ENCODE measurements around the gene DCLK3. TPM values are rescaled to one million over a fixed set of nuclear protein-coding genes. Genes with fewer than 3 reads are reported as not detected.

DCLK3 gene
- total and polyA plus RNA-seq, 2 donors (not counting 1 experiment from before 2014, with no cell fraction given) = not detected

DNA sequence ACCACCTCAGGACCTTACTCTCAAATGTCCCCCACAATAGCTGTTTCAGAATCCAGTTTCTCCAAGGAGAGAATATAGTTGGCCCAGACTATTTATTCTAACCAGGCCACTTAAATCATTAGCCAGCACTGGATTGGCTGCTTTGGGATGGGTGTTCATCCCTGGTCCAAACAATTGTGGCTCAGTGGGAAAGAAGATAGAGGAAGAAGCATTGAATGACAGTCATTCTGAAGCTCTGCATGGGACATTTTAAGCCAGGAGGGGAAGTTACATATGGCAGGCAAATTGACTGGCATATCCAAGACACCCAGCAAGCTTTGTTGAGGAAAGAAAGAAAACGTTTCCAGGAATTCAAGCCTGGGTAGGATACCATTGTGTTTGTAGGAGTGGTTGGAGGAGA lies 5.6 kb upstream of the DCLK3 start:
- H3K4me3 ChIP-seq (replicated peaks in 1 of 4; ENCODE audit: control extremely low read depth in 1 of 4, insufficient read depth in 1 of 4, low read depth in 3 of 4, low read length in 4 of 4) = no peak overlapping the region
- no peaks in the 10 kb centered on the region for H3K4me1 ChIP-seq (ENCODE audit: control insufficient read depth, extremely low read depth, insufficient read depth, low read length)
- H2AFZ ChIP-seq (ENCODE audit: low read length) = no peak overlapping the region
- no peak overlapping the region for H3K9ac ChIP-seq (ENCODE audit: insufficient read depth, low read length)
- H3K79me2 ChIP-seq (ENCODE audit: control insufficient read depth, insufficient read depth, low read length) = no peaks in the 10 kb centered on the region
- H3K27ac ChIP-seq (ENCODE audit: insufficient read depth, low read length) = no peak overlapping the region
- H3K27me3 ChIP-seq (ENCODE audit: control insufficient read depth, insufficient read depth, low read length) = peaks cover 2% of the 10 kb centered on the region
- no peaks in the 10 kb centered on the region for H3K9me3 ChIP-seq (ENCODE audit: control insufficient read depth, insufficient read depth, low read depth, low read length)
- no peaks in the 10 kb centered on the region for H3K36me3 ChIP-seq (ENCODE audit: control insufficient read depth, insufficient read depth, low read length)
- DNase-seq (ENCODE audit: low read depth in 2 of 2) = no peak
- H4K20me1 ChIP-seq (ENCODE audit: control insufficient read depth, extremely low read depth, insufficient read depth, low read length) = no peaks in the 10 kb centered on the region
- no peak for TF ChIP-seq CTCF (conservative IDR thresholded peaks at IDR 0.05 in 1 of 2, IDR thresholded peaks at IDR 0.05 in 1 of 2; ENCODE audit: low read depth in 1 of 2, low read length in 2 of 2)
- no peak for TF ChIP-seq EZH2 (IDR thresholded peaks at IDR 0.05; ENCODE audit: low read length, missing control alignments)
- no peak overlapping the region for H3K4me2 ChIP-seq (ENCODE audit: extremely low read depth, insufficient read depth, low read length)

GRCh38 chr3:36765104-36765503 lies 751 bp upstream of the DCLK3 start:
- Histone ChIP-seq H2AFZ (ENCODE audit: low read length) (no peak overlapping the region), H3K9me3 (ENCODE audit: control insufficient read depth, insufficient read depth, low read depth, low read length) (no peaks in the 10 kb centered on the region), H4K20me1 (ENCODE audit: control insufficient read depth, extremely low read depth, insufficient read depth, low read length) (no peaks in the 10 kb centered on the region), H3K4me3 (replicated peaks in 1 of 4; ENCODE audit: control extremely low read depth in 1 of 4, insufficient read depth in 1 of 4, low read depth in 3 of 4, low read length in 4 of 4) (no peak overlapping the region), H3K4me2 (ENCODE audit: extremely low read depth, insufficient read depth, low read length) (no peak overlapping the region), H3K36me3 (ENCODE audit: control insufficient read depth, insufficient read depth, low read length) (no peaks in the 10 kb centered on the region), H3K9ac (ENCODE audit: insufficient read depth, low read length) (no peak overlapping the region), H3K27me3 (ENCODE audit: control insufficient read depth, insufficient read depth, low read length) (peaks cover 21% of the 10 kb centered on the region), H3K4me1 (ENCODE audit: control insufficient read depth, extremely low read depth, insufficient read depth, low read length) (no peaks in the 10 kb centered on the region), H3K79me2 (ENCODE audit: control insufficient read depth, insufficient read depth, low read length) (no peaks in the 10 kb centered on the region), H3K27ac (ENCODE audit: insufficient read depth, low read length) (no peak overlapping the region)
- no peak for TF ChIP-seq EZH2 (IDR thresholded peaks at IDR 0.05; ENCODE audit: low read length, missing control alignments)
- TF ChIP-seq CTCF (conservative IDR thresholded peaks at IDR 0.05 in 1 of 2, IDR thresholded peaks at IDR 0.05 in 1 of 2; ENCODE audit: low read depth in 1 of 2, low read length in 2 of 2) = no peak
- no peak for DNase-seq (ENCODE audit: low read depth in 2 of 2)

GRCh38 chr3:36764704-36765038 lies 318 bp upstream of the DCLK3 start:
- Histone ChIP-seq H3K9ac (ENCODE audit: insufficient read depth, low read length) (no peak overlapping the region), H3K27ac (ENCODE audit: insufficient read depth, low read length) (no peak overlapping the region), H3K4me1 (ENCODE audit: control insufficient read depth, extremely low read depth, insufficient read depth, low read length) (no peaks in the 10 kb centered on the region), H3K27me3 (ENCODE audit: control insufficient read depth, insufficient read depth, low read length) (peaks cover 21% of the 10 kb centered on the region), H3K4me3 (replicated peaks in 1 of 4; ENCODE audit: control extremely low read depth in 1 of 4, insufficient read depth in 1 of 4, low read depth in 3 of 4, low read length in 4 of 4) (no peak overlapping the region), H2AFZ (ENCODE audit: low read length) (no peak overlapping the region), H3K79me2 (ENCODE audit: control insufficient read depth, insufficient read depth, low read length) (no peaks in the 10 kb centered on the region), H3K9me3 (ENCODE audit: control insufficient read depth, insufficient read depth, low read depth, low read length) (no peaks in the 10 kb centered on the region), H4K20me1 (ENCODE audit: control insufficient read depth, extremely low read depth, insufficient read depth, low read length) (no peaks in the 10 kb centered on the region), H3K36me3 (ENCODE audit: control insufficient read depth, insufficient read depth, low read length) (no peaks in the 10 kb centered on the region), H3K4me2 (ENCODE audit: extremely low read depth, insufficient read depth, low read length) (no peak overlapping the region)
- no peak for DNase-seq (ENCODE audit: low read depth in 2 of 2)
- TF ChIP-seq EZH2 (IDR thresholded peaks at IDR 0.05; ENCODE audit: low read length, missing control alignments) (peak; percentile 79), CTCF (conservative IDR thresholded peaks at IDR 0.05 in 1 of 2, IDR thresholded peaks at IDR 0.05 in 1 of 2; ENCODE audit: low read depth in 1 of 2, low read length in 2 of 2) (no peak)

Data from fibroblast of lung (primary cell).